GM18526 (cell line): ENCODE measurements around the gene RIPK3.

ENCODE experiments used
- POLR2A ChIP-seq: IDR thresholded peaks from 3 replicates; pipeline ENCODE4 v1.6.1; 2011; ENCODE audit not compliant: insufficient read length; ENCODE audit errors: extremely low read depth

Gene RIPK3

DNA sequence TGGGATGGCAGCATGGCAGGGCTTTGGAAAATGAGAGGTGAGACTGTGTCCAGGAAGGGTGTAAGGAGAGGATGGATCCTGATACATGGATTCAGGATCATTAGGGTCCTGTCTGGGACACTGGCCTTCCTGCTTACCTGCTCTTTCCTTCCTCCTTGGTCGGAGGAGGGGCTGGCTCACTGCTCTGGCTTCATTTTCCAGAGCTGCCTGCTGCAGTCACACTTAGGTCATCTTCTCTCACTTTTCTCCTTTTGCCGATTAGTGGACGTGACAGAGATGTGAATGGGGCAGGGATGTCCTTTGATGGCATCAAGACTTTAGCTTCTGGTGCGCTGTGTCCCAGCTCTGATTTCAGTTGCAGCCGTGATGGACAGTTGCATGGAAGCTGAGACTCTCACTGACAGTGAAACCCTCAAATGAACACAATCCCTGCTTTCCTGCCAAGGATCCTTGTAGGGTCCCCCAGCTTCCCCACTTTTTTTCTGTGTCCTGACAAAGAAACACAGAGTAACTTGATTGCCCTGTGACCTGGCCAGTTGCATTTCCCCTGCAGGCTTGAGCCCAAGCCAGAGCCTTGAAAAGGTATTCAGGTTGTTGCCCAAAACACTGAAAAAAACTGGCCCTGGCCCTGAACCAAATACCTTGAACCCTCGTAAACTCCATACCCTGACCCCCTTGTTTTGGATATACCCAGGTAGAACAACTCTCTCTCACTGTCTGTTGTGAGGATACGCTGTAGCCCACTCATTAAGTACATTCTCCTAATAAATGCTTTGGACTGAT lies 31.3 kb downstream of the RIPK3 start:
- TF ChIP-seq POLR2A = no peak

DNA sequence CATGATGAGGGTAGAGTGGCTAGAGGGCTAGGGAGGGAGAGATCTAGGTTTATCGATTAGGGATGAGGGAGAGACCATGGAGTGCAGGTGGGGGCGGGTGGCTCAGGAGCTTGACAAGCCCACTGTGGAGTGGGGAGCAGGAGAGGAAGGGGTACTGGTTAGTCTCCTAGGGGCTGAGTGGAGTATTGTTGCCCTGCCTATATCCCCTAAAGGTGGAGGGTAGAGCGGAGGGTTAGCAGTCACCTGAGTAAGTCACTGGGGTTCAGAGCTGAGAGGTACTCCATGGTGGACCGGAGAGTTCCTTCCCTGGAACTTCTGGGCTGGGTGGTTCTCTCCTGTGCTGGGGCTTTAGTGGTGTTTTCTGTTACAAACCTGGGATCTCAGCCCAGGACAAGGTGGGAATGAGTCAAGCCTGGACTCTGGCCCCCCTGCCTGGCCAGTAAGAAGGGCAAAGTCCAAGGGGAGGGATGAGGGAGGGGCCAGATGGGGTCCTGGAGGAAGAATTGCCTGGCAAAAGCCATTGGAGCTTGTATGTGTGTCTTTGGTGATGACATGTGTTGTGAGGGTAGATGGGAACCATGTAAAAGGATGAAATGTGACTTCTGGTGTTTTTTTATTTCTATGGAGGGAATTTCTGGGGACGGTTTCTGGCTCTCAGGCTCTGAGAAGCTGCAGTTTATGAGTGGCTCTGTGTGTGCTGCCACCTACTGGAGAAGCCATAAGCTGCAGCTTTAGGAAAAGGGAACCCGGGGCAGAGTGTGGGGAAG lies 32.0 kb downstream of the RIPK3 start, which contains the start of gene CIDEB:
Gene CIDEB, minus strand, starts transcription at position 403 of the 767 bp plus-strand sequence. Its CDS starts 119 bp downstream, at position 284.
- no peak for TF ChIP-seq POLR2A

DNA sequence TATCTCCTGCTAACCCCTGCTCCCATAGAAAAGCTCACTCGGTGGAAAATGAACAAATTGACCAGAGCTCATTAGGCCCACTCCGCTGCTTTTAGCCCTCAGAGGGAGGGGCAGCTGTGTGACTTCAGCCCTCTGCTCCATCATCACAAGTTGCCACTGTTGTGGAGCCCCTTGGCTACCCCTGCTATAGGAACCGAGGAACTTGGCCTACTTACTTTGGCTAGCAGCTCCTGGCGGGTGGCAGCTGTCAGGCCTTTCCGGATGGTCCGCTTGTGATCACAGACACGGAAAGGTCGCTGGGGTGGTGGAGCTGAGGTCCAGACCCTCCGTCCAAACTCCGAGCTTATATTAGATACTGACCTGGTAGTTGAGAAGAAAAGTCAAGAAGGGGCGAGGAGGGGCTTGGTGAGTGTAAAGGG lies 32.6 kb downstream of the RIPK3 start:
- TF ChIP-seq POLR2A = no peak

DNA sequence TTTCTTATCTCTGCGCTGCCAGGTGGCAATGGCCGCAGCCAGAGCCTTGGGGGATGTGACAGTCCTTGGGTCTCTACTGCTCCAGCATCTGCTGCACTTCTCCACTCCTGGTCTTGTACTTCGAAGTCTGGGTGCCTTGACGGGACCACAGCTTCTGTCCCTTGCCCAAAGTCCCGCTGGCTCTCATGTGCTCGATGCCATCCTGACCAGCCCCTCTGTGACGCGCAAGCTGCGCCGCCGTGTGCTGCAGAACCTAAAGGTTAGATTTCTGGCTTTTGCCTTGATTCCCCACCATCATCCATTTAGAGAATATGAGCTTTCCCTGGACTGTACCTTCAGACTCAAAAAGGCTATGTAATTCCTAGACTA lies 35.8 kb downstream of the RIPK3 start:
- TF ChIP-seq POLR2A = no peak

GRCh38 chr14:24300326-24300980 lies 39.3 kb downstream of the RIPK3 start:
- no peak for TF ChIP-seq POLR2A

- peak; percentile 45 for TF ChIP-seq POLR2A
Measured at GRCh38 chr14:24299255-24300191, 40.3 kb downstream of the RIPK3 start, which contains the start of the genes DHRS1 and NOP9. Gene DHRS1, minus strand, starts transcription at chr14:24299780. Its CDS starts 674 bp downstream, at chr14:24299106. Gene NOP9, plus strand, starts transcription at chr14:24299850. Its CDS starts 105 bp downstream, at chr14:24299955.

DNA sequence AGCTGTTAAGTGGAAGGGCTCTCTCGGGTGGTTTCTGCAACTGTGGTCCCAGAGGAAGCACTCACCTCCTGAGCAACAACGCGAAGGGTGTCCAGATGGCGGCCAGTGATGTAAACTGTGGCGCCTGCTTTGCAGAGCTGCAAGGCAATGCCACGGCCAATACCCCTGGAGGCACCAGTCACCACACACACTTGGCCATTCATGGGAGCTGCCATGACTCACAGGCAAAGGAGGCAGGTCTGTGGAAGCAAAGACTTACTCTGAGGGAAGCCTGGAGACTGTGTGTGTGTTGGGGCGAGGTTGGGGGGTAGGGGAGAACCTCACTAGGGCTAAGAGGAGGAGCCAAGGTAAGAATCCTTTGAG lies 40.9 kb downstream of the RIPK3 start:
- TF ChIP-seq POLR2A = no peak

DNA sequence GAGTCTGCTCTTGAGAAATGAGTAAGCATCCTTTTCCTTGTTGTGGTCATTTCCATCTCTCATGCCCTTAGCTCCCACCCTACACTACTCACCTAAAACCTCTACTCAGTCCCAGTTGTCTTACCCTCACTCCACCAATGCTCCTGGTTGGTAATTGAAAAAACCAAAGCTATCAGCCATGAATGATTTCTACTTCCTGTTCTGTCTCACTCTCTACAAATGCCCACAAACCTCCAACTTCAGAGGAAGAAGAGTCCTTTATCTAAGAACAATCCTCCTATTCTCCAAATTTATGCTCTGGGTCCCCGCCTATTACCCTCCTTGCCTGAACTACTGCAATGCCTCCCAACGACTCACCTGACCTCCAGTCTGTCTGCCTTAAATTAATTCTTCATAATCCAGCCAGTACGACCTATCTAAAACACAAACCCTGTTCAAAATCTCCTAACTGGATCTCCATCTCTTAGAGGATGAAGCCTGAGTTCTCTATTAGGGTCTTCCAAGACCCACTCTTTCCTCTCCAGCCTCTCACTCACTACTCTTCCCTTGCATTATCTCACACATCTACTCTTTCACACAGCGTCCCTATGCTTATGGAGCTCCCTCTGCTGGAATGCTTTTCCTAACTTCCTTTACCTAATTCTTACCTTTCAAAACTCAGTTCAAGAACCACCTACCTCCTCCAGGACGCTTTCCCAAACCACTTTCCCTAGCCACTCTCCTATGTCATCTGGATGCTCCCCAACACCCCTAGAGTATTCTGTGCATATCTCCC lies 42.4 kb downstream of the RIPK3 start:
- TF ChIP-seq POLR2A = no peak

GRCh38 chr14:24296341-24297157 lies 43.2 kb downstream of the RIPK3 start:
- no peak for TF ChIP-seq POLR2A

DNA sequence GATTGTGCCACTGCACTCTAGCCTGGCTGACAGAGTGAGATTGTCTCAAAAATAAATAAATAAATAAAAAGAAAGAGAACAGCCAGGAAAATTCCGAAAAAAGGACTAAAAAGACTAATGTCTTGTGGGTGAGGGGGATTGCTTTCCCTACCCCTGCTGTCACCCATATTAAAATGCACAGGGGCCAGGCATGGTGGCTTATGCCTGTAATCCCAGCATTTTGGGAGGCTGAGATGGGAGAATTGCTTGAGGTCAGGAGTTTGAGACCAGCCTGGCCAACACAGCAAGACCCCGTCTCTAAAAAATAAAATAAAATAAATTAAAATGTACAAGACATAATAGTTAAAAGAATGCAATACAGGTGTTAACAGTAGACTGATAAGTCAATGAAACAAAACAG lies 46.3 kb downstream of the RIPK3 start:
- TF ChIP-seq POLR2A = no peak

GRCh38 chr14:24292118-24292807 lies 47.5 kb downstream of the RIPK3 start:
- no peak for TF ChIP-seq POLR2A

DNA sequence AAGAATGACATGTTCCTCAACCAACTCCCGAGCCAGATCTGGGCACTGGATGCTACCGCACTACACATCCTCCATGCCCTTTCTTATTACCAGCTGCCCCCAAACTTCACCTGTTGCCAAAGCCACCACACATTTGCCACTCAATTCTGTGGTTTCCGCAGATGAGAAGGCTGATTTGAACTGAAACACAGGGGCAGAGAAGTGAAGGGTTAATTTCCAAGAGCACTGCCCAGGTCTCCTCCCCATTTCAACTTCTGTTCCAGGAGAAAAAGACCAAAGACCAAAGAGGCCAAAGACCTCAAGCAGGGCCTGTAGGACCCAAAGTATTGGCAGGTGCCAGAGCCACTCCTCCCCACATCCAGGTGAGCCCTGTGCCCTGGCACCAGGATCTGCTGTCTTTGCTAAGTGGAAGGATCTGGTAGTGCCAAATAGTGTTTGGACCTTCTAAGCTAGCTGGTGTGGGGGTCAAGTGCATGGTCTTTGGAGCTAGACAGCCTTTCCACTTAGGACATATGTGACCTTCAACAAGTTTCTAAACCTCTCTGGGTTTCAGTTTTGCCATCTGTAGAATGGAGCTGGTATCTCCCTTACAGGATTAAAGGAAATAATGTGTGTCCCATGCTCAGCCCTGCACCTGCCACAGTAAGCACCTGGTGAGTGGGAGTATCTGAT lies 48.2 kb downstream of the RIPK3 start:
- TF ChIP-seq POLR2A = no peak
